WTC11 (cell line): ENCODE data around the gene DPF1. TPM values are rescaled to one million over a fixed set of nuclear protein-coding genes. Genes with fewer than 3 reads are reported as not detected.
A peak's percentile ranks its signal among the peaks of the same experiment; 100 is the strongest.

ENCODE experiments used
- ATAC-seq: fragments of 200-7000 bp; cut with Tn5 transposase; 2 replicates; pipeline ENCODE4 v1.10.0; 2021; ENCODE audit warnings: mild to moderate bottlenecking, moderate library complexity
- CTCF ChIA-PET: fragments of 300-600 bp; sonication (Branson Sonifier 250); formaldehyde crosslinking; loops from one replicate; lab custom pipeline; 2021; ENCODE audit warnings: antibody characterized with exemption; lab: Charles Lee
- POLR2A ChIA-PET: fragments of 350-600 bp; sonication (Branson Sonifier 250); formaldehyde crosslinking; loops from one replicate; lab custom pipeline; 2021; ENCODE audit warnings: antibody characterized with exemption; lab: Charles Lee
- DNase-seq: peaks from one replicate; pipeline ENCODE4 v3.0.0; 2021; ENCODE audit warnings: low spot score
- H3K27ac Mint-ChIP-seq: 2 replicates; pipeline ENCODE4 v1.8.0; 2021; ENCODE audit warnings: mixed read lengths
- H3K27me3 Mint-ChIP-seq: 2 replicates; pipeline ENCODE4 v1.8.0; 2021; ENCODE audit warnings: low read depth, mild to moderate bottlenecking, moderate library complexity, mixed read lengths
- H3K36me3 Mint-ChIP-seq: 2 replicates; pipeline ENCODE4 v1.8.0; 2021; ENCODE audit warnings: mixed read lengths
- H3K4me1 Mint-ChIP-seq: 2 replicates; pipeline ENCODE4 v1.8.0; 2022; ENCODE audit warnings: mixed read lengths
- H3K4me3 Mint-ChIP-seq: 2 replicates; pipeline ENCODE4 v1.8.0; 2021; ENCODE audit warnings: mild to moderate bottlenecking, moderate library complexity, mixed read lengths
- H3K9me3 Mint-ChIP-seq: 2 replicates; pipeline ENCODE4 v1.8.0; 2021; ENCODE audit warnings: mixed read lengths
- CREB1 ChIP-seq: sonication (generic); formaldehyde crosslinking; IDR thresholded peaks from 2 replicates; pipeline ENCODE4 v1.8.0; 2023; ENCODE audit warnings: mild to moderate bottlenecking, missing genetic modification reagents
- ELF4 ChIP-seq: sonication (generic); formaldehyde crosslinking; IDR thresholded peaks from 2 replicates; pipeline ENCODE4 v1.8.1; 2022; ENCODE audit warnings: low read depth, mild to moderate bottlenecking, moderate library complexity, missing genetic modification reagents
- HMGA2 ChIP-seq: fragments of 250-450 bp; sonication (Bioruptor Pico); IDR thresholded peaks from 2 replicates; pipeline ENCODE4 v1.4.0; 2021; ENCODE audit warnings: mild to moderate bottlenecking, moderate library complexity
- JUN ChIP-seq: sonication (generic); formaldehyde crosslinking; IDR thresholded peaks from 2 replicates; pipeline ENCODE4 v1.8.0; 2023; ENCODE audit warnings: mild to moderate bottlenecking, missing genetic modification reagents
- MXD4 ChIP-seq: fragments of 250-450 bp; sonication (Bioruptor Pico); IDR thresholded peaks from 2 replicates; pipeline ENCODE4 v1.8.0; 2021; ENCODE audit warnings: mild to moderate bottlenecking, moderate library complexity, borderline replicate concordance
- NFE2L1 ChIP-seq: sonication (generic); formaldehyde crosslinking; IDR thresholded peaks from 2 replicates; pipeline ENCODE4 v1.8.1; 2023; ENCODE audit warnings: missing genetic modification reagents
- NR3C1 ChIP-seq: sonication (generic); formaldehyde crosslinking; conservative IDR thresholded peaks from 2 replicates; pipeline ENCODE4 v1.8.1; 2023; ENCODE audit warnings: low read depth, mild to moderate bottlenecking, missing genetic modification reagents
- OVOL2 ChIP-seq: fragments of 250-450 bp; sonication (Bioruptor Pico); IDR thresholded peaks from 2 replicates; pipeline ENCODE4 v1.9.0; 2021; ENCODE audit warnings: mild to moderate bottlenecking, borderline replicate concordance
- SMAD3 ChIP-seq: sonication (generic); formaldehyde crosslinking; IDR thresholded peaks from 2 replicates; pipeline ENCODE4 v1.8.0; 2022; ENCODE audit warnings: missing genetic modification reagents, mild to moderate bottlenecking, borderline replicate concordance
- ZBTB21 ChIP-seq: sonication (generic); formaldehyde crosslinking; IDR thresholded peaks from 2 replicates; pipeline ENCODE4 v1.8.1; 2023; ENCODE audit warnings: mild to moderate bottlenecking, missing genetic modification reagents, borderline replicate concordance
- ZNF121 ChIP-seq: sonication (generic); formaldehyde crosslinking; IDR thresholded peaks from 2 replicates; pipeline ENCODE4 v1.8.0; 2023; ENCODE audit warnings: missing genetic modification reagents
- ZNF416 ChIP-seq: fragments of 250-450 bp; sonication (Bioruptor Pico); IDR thresholded peaks from 2 replicates; pipeline ENCODE4 v1.9.0; 2021; ENCODE audit warnings: mild to moderate bottlenecking, inconsistent platforms
- ZNF423 ChIP-seq: fragments of 250-450 bp; sonication (Bioruptor Pico); IDR thresholded peaks from 2 replicates; pipeline ENCODE4 v2.1.2; 2022; ENCODE audit warnings: mild to moderate bottlenecking, moderate library complexity
- ZNF671 ChIP-seq: fragments of 250-450 bp; sonication (Bioruptor Pico); IDR thresholded peaks from 2 replicates; pipeline ENCODE4 v1.8.0; 2021; ENCODE audit warnings: mild to moderate bottlenecking
- total RNA-seq: library from RNA; stranded (reverse); gene quantifications from 3 replicates; pipeline ENCODE4 v1.2.3, GENCODE V29; 2021
- TF ChIP-seq, protein P1 (sequence below): fragments of 250-450 bp; sonication (Bioruptor Pico); IDR thresholded peaks from 2 replicates; pipeline ENCODE4 v1.9.0; 2021; ENCODE audit warnings: mild to moderate bottlenecking
- TF ChIP-seq, protein P2 (sequence below): sonication (generic); formaldehyde crosslinking; IDR thresholded peaks from 2 replicates; pipeline ENCODE4 v1.8.1; 2022; ENCODE audit warnings: missing genetic modification reagents, borderline replicate concordance
- TF ChIP-seq, protein P3 (sequence below): sonication (generic); formaldehyde crosslinking; IDR thresholded peaks from 2 replicates; pipeline ENCODE4 v1.8.0; 2022; ENCODE audit warnings: mild to moderate bottlenecking, missing genetic modification reagents
- TF ChIP-seq, protein P4 (sequence below): fragments of 250-450 bp; sonication (Bioruptor Pico); IDR thresholded peaks from 2 replicates; pipeline ENCODE4 v1.9.0; 2021; ENCODE audit warnings: moderate library complexity, mild to moderate bottlenecking, inconsistent platforms, borderline replicate concordance

Gene DPF1
- total RNA-seq, 1 experiment from 2014 or later = 6.8 TPM

DNA sequence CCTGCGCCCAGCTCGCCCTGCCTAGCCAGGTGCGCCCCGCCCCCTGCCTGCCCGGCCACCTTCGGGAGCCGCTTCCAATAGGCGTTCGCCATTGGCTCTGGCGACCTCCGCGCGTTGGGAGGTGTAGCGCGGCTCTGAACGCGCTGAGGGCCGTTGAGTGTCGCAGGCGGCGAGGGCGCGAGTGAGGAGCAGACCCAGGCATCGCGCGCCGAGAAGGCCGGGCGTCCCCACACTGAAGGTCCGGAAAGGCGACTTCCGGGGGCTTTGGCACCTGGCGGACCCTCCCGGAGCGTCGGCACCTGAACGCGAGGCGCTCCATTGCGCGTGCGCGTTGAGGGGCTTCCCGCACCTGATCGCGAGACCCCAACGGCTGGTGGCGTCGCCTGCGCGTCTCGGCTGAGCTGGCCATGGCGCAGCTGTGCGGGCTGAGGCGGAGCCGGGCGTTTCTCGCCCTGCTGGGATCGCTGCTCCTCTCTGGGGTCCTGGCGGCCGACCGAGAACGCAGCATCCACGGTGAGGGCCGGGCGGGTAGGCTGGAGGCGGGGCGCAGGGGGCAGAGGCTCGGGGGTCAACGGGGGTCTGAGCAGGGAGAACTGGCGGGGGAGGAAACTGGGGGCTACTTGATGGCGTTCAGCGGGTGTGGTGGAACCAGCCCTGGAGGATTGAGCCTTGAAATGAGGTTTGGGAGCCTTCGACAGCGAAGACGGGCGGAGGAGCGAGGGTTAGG lies 40.6 kb upstream of the DPF1 start, which contains the start of gene SPINT2 (continued):
- TF ChIP-seq, protein P1, sequence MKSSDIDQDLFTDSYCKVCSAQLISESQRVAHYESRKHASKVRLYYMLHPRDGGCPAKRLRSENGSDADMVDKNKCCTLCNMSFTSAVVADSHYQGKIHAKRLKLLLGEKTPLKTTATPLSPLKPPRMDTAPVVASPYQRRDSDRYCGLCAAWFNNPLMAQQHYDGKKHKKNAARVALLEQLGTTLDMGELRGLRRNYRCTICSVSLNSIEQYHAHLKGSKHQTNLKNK (CRISPR knock-in tag) = 0 out of 2 replicates have a peak, but pooled peaks have one; percentile 40
- TF ChIP-seq ZNF671 (CRISPR knock-in tag) (no peak), ELF4 (no peak), ZBTB21 (CRISPR knock-in tag) (0 out of 2 replicates have a peak, but pooled peaks have one; percentile 45), NFE2L1 (CRISPR knock-in tag) (0 out of 2 replicates have a peak, but pooled peaks have one; percentile 45), ZNF416 (CRISPR knock-in tag) (peak; percentile 78; the same call in 1 of the 2 replicates), MXD4 (CRISPR knock-in tag) (no peak), JUN (no peak; the same call in 1 of the 2 replicates), ZNF423 (CRISPR knock-in tag) (no peak), HMGA2 (CRISPR knock-in tag) (no peak), NR3C1 (CRISPR knock-in tag) (peak; percentile 83; the same call in 1 of the 2 replicates), OVOL2 (CRISPR knock-in tag) (no peak)
- TF ChIP-seq, protein P2, sequence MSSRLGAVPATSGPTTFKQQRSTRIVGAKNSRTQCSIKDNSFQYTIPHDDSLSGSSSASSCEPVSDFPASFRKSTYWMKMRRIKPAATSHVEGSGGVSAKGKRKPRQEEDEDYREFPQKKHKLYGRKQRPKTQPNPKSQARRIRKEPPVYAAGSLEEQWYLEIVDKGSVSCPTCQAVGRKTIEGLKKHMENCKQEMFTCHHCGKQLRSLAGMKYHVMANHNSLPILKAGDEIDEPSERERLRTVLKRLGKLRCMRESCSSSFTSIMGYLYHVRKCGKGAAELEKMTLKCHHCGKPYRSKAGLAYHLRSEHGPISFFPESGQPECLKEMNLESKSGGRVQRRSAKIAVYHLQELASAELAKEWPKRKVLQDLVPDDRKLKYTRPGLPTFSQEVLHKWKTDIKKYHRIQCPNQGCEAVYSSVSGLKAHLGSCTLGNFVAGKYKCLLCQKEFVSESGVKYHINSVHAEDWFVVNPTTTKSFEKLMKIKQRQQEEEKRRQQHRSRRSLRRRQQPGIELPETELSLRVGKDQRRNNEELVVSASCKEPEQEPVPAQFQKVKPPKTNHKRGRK = no peak
- TF ChIP-seq, protein P3, sequence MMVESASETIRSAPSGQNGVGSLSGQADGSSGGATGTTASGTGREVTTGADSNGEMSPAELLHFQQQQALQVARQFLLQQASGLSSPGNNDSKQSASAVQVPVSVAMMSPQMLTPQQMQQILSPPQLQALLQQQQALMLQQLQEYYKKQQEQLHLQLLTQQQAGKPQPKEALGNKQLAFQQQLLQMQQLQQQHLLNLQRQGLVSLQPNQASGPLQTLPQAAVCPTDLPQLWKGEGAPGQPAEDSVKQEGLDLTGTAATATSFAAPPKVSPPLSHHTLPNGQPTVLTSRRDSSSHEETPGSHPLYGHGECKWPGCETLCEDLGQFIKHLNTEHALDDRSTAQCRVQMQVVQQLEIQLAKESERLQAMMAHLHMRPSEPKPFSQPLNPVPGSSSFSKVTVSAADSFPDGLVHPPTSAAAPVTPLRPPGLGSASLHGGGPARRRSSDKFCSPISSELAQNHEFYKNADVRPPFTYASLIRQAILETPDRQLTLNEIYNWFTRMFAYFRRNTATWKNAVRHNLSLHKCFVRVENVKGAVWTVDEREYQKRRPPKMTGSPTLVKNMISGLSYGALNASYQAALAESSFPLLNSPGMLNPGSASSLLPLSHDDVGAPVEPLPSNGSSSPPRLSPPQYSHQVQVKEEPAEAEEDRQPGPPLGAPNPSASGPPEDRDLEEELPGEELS (CRISPR knock-in tag) = peak; percentile 76
- TF ChIP-seq, protein P4, sequence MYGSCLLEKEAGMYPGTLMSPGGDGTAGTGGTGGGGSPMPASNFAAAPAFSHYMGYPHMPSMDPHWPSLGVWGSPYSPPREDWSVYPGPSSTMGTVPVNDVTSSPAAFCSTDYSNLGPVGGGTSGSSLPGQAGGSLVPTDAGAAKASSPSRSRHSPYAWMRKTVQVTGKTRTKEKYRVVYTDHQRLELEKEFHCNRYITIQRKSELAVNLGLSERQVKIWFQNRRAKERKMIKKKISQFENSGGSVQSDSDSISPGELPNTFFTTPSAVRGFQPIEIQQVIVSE (CRISPR knock-in tag) = no peak

DNA sequence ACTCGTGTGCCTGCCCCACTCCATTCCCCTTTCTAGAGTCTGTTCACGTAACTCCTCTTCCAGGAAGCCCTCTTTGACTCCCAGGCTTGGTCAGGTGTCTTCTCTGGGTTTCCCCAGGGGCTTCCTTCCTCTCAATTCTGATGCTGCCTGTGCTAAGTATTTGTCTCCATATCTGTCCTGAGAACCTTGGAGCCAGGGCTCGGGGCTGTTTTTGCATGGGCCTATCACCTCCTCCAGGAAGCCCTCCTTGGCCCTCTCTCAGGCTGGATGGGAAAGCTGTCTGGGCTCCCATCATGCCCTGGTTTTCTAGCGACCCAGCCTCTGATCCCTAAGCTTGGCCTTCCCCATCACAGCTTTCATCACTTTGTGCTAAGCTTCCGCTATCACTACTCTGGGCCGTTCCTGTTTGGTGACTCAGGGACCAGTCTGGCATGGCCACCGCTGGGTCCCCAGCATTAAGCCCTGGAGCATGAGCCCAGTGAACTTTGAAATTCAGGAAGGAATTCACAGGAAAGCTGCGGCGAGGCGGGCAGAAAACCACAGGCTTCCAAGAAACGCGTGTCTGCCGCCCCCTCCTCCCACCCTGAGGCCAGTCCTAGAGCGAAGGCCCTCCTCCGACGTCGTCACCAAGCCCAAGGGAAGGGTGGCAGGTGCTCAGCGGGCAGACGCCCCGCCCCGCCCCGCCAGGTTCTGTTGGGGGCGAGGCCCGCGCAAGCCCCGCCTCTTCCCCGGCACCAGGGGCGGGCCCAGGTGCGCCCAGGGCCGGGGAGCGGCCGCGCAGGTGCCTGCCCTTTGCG lies 39.9 kb upstream of the DPF1 start:
- Mint-ChIP-seq H3K4me1 (peaks cover 51% of the 10 kb centered on the region), H3K36me3 (no peaks in the 10 kb centered on the region; the same call in 1 of the 2 replicates), H3K27me3 (no peaks in the 10 kb centered on the region), H3K27ac (peak overlapping the region; percentile 97), H3K4me3 (peak overlapping the region; percentile 63), H3K9me3 (no peaks in the 10 kb centered on the region)
- ChIA-PET POLR2A (interaction anchor here (0.9 to 2.5 kb wide), 9 partner anchors 8 to 585 kb away, joined by 3 to 20 read pairs (median 3); partner anchors contain the start of genes C19orf33, GGN, PPP1R14A and PSMD8), CTCF (interaction anchor here (1.0 to 5.8 kb wide), 12 partner anchors 8 to 139 kb away, joined by 3 to 50 read pairs (median 9); partner anchors contain the start of genes CATSPERG, FAM98C, GGN and PPP1R14A)
- TF ChIP-seq SMAD3 (CRISPR knock-in tag) (0 out of 2 replicates have a peak, but pooled peaks have one; percentile 34), ZNF121 (CRISPR knock-in tag) (peak; percentile 57), CREB1 (CRISPR knock-in tag) (no peak)
- peak; percentile 97 for DNase-seq
- ATAC-seq = peak; percentile 89
